GM19328 (cell line): ENCODE data around the gene PITPNM2.
"Not testable (repeated sequence)": the region's sequence is repeated elsewhere in the genome, so short reads cannot be mapped to it uniquely, and the experiment has no call there.

Experiments used
- ATAC-seq: cut with Tn5 transposase; IDR thresholded peaks from one replicate; pipeline ENCODE4 v1.9.1; 2021; ENCODE audit warnings: mild to moderate bottlenecking, moderate library complexity; ENCODE audit not compliant: unreplicated experiment

PITPNM2 gene

GRCh38 chr12:123121670-123122069 lies 29.2 kb downstream of the PITPNM2 start:
- ATAC-seq, result no peak

- peak; percentile 13 for ATAC-seq
Measured at GRCh38 chr12:123120452-123121166, 30.3 kb downstream of the PITPNM2 start.

DNA sequence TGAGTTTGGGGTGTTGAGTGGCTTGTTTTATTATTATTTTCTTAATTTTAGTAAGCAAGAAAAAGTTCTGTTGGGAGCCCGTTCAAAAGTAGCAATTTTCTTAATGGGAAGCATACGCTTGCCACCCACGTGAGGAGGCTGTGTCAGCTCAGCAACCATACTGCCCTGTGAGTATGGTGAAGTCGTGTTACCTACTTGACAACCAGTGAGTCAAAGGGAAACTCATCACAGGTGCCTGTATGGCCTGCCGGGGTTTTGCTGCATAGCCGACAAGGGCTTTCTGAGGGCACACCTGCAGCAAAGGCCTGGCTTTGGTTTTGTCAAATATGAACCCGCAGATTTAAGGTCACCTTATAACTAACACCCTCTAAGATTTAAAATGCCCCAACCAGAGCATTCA lies 31.1 kb downstream of the PITPNM2 start:
- ATAC-seq, result peak; percentile 80

- no peak for ATAC-seq
Measured at GRCh38 chr12:123118497-123118896, 32.4 kb downstream of the PITPNM2 start.

DNA sequence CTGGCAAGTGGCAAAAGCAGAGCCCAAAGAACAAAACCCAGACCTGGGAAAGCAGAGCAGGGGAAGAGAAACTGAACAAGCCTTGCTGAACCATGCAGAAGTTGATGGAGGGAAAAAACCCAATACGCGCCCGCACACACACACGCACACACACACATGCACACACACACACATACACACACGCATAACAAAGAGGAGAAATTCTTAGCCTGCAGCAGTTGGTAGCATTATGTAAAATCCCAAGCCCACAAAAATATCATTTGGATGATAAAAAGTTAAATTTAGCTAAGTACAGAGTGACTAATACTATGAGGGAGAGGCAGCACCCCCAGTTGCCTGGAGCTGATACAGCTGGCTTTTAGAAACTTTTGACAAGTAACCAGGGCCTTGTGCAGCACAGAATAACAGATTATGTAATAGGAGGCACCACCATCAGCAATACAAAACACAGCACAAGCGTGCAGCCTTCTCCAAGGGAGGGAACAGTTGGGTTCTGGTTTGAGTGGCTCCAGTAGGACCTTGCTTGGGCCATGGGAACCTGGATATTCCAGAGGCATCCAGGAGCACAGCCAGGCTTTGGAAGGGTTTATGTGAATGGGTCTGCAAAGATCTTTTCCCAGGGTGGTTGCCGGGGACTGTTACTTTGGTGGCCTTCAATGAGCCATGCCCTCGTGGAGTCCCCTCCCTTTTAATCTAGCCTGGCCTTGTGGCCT lies 35.3 kb downstream of the PITPNM2 start:
- ATAC-seq, result no peak

GRCh38 chr12:123114304-123115083 lies 36.4 kb downstream of the PITPNM2 start:
- ATAC-seq, result no peak

DNA sequence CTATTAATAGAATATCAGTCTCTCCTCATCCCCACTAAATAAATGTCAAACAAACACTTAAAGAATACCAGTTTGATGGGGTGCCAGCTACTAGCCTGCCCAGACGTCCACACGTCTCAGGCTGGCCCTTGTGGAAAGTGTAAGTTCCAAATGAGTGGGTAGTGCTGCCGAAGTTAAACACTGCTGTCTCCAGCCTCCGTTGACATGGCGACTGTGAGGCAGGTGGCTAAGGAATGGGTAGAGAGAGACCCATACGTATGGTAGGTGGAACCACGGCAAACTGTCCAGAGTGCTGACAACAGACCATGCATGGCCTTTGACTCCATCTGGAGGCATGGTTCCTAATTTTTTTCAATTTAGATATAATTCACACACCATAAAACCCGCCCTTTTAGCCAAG lies 37.9 kb downstream of the PITPNM2 start:
- no peak for ATAC-seq

DNA sequence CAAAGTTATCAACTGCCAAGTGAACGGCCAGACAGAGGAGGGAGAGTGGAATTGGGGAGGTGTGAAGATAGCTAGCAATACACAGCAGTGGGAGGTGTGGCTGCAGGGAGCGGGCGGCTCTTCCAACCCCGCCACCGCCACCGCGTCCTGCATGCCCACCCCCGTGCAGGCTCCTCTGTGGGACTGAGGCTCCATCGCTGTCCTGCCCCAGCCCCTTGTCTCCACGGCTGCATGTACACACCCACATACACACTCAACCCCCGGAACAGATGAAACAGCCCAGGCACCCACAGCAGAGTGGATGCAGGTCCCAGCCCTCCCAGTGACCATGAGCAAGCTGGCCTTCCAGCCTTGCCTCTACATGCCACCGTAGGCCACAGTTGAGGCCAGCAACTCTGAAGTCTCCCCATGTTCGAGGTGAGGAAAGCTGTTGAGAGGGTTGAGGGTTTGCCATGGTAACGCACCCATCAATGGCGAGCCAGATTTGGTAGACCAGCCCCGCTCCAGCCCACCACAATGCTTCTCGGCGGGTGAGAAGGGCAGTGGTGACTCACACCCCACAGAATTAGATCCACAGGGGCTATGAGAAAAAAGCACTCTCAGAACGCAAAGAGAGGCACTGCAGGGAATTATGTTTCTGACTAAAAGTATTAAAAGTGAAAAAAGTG lies 39.3 kb downstream of the PITPNM2 start:
- no peak for ATAC-seq

- no peak for ATAC-seq
Measured at GRCh38 chr12:123109319-123109772, 41.5 kb downstream of the PITPNM2 start.

DNA sequence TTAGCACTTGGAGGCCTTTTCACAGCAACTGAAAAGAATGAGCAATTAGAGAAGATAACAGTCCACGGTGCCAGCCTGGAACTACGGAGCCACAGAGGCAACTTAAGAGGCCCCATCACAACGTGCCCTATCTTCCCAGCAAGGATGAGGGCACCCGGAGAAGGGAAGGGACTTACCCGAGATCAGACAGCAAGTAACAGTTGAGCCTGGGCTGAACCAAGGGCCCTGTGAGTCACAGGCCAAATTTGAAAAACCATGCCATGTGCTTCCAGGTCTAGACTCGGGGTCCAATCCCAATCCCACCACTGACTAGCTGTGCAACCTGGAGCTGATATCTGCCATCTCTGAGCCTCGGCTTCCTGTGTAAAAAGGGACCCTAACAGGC lies 42.2 kb downstream of the PITPNM2 start:
- no peak for ATAC-seq

DNA sequence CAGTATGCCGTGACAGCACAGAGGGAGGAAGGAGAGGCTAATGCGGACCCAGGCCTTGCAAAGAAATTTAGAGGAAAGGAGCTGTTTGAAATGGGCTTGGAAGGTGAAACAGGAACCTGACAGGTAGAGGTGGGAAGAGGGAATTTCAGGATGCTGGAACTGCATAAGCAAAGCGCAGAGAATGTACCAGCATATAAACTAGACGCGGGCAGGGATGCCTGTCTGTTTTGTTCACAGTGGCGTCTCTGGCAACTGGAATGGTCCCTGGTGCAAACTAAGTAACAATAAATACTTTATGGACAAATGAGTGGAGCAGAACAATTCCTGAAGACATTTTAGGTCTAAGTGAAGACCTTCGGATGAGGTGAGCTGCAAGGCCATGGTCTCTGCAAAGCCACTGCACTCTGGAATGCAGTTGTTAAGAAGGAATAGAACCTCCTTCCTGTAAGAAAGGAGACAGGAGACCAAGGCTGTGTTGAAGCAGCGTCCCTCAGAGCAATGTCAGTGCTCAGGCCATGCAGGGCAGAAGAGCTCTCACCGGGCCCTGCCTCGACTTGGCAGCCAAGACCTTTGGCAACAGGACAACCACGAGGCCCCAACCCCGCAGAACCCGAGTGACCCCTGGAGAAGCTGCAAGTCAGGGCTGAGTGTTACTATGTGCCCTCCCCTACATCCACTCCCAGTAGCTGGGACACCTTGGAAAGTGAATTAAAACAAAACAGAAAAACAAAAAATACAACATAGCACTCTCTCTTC lies 42.8 kb downstream of the PITPNM2 start:
- no peak for ATAC-seq

- ATAC-seq, result no peak
Measured at GRCh38 chr12:123106640-123107359, 44.1 kb downstream of the PITPNM2 start.

- no peak for ATAC-seq
Measured at GRCh38 chr12:123105211-123105826, 45.6 kb downstream of the PITPNM2 start.

DNA sequence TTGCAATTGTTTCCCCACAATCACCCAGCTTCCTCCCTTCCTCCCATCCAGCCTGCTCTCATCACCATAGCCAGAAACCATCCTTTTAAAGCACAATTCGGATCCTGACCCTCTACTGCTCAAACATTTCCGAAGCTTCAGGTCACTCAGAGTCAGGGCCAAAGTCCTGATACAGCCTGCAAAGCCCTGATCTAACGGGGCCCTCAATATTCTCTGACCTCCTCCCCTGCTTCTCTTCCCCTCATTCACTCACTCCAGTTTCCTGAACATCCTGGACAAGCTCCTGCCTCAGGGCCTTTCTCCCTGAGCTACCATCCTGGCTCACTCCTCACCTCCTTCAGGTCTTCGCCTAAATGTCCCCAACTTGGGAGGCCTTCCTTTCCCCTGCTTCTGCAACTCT lies 46.1 kb downstream of the PITPNM2 start:
- no peak for ATAC-seq

DNA sequence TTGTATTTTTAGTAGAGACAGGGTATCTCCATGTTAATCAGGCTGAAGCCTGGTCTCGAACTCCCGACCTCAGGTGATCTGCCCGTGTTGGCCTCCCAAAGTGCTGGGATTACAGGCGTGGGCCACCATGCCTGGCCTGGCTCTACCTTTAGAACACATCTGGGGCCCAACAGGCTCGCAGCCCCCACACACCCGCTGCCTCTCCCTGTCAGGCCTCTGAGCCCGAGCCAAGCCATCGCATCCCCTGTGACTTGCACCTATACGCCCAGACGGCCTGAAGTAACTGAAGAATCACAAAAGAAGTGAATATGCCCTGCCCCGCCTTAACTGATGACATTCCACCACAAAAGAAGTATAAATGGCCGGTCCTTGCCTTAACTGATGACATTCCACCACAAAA lies 46.8 kb downstream of the PITPNM2 start:
- not testable (repeated sequence) for ATAC-seq

DNA sequence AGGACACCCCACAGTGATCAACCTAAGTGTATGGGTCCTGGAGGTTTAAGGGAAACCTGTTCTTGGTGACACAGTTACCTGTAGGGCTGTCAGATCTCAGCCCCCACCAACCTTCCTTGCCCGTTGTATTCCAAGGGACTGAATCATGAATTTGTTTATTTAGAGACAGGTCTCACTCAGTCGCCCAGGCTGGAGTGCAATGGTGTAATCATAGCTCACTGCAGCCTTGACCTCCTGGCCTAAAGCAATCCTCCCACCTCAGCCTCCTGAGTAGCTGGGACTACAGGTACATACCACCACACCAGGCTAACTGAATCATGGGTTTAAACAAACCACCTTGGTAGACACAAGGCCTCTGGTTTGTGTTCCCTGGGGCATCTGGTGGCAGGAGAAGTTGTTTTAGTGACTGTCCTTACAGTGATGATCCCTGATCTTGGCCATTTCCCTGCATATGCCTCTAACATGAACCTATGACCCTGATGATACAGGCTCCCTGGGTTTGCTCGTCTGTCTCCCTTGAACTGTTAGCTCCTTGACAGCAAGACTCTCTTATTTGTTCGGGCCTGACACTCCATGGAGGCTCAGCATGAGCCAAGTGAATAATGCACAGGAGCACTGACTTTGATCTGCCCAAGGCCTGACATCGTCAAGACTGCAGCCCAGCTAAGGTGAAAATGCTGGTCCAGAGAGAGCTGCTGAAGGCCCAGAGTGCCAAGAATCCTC lies 47.9 kb downstream of the PITPNM2 start:
- ATAC-seq, result no peak

DNA sequence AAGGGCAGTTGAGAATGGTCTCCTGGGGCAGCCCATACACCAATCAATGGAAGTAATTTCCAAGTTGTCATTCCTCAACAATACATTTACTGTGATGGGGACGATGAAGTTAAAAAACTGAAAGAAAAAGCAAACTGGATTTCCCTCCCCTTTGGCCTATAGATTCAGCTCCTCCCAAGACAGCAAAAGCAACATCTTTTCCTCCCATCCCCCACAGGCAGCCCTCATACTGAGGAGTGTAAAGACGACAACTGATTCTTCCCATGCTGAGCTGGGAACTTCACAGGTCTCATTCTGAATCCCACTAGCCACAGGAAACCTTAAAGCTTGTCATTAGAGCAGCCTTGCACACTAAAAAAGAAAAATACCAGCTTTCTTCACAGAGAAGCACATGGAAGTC lies 48.5 kb downstream of the PITPNM2 start:
- ATAC-seq, result no peak

DNA sequence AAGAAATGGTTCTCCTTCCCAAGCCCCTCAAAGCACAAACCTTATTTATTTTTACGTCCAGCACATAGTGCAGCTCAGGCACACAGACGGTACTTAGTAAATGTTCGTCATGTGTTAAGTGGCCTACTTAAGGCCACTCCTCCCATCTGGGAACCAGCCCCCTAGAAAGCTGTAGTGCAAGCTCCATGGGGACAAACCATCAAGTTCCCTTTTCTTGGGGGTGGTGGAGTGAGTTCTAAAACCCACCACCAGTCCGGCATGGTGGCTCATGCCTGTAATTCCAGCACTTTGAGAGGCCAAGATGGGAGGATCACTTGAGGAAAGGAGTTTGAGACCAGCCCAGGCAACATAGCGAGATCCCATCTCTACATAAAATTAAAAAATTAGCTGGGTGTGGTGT lies 49.4 kb downstream of the PITPNM2 start:
- no peak for ATAC-seq
